DOHH2 (cell line): ENCODE data around the gene DAGLA.
A peak's percentile ranks its signal among the peaks of the same experiment; 100 is the strongest.

Source experiments
- H3F3A ChIP-seq: fragments of 200-600 bp; sonication (generic), shearing (Covaris generic); 2 replicates; pipeline ENCODE4 v1.6.0; 2016; ENCODE audit warnings: antibody characterized with exemption, mild to moderate bottlenecking; ENCODE audit not compliant: control insufficient read depth, insufficient read depth
- H3K27ac ChIP-seq: fragments of 200-600 bp; sonication (generic); 2 replicates; pipeline ENCODE4 v1.5.1; 2014; ENCODE audit warnings: low read depth, mild to moderate bottlenecking, low read length, moderate library complexity
- H3K27me3 ChIP-seq: fragments of 200-600 bp; sonication (generic); 2 replicates; pipeline ENCODE4 v1.6.1; 2014; ENCODE audit warnings: mild to moderate bottlenecking, low read length, mixed read lengths; ENCODE audit not compliant: control insufficient read depth
- H3K36me3 ChIP-seq: fragments of 200-600 bp; sonication (generic); 2 replicates; pipeline ENCODE4 v1.6.1; 2014; ENCODE audit warnings: mild to moderate bottlenecking, low read length, moderate library complexity, mixed read lengths; ENCODE audit not compliant: control insufficient read depth
- H3K4me1 ChIP-seq: fragments of 200-600 bp; sonication (generic); 2 replicates; pipeline ENCODE4 v1.6.1; 2014; ENCODE audit warnings: mild to moderate bottlenecking, low read length, mixed read lengths; ENCODE audit not compliant: control insufficient read depth
- H3K4me2 ChIP-seq: fragments of 200-600 bp; sonication (generic); 2 replicates; pipeline ENCODE4 v1.6.0; 2014; ENCODE audit warnings: mild to moderate bottlenecking, low read length, moderate library complexity
- H3K4me3 ChIP-seq: fragments of 200-600 bp; sonication (generic); 2 replicates; pipeline ENCODE4 v1.5.1; 2014; ENCODE audit warnings: mild to moderate bottlenecking, low read length, mixed read lengths
- H3K79me2 ChIP-seq: fragments of 200-600 bp; sonication (generic); 2 replicates; pipeline ENCODE4 v1.6.1; 2014; ENCODE audit warnings: mild to moderate bottlenecking, low read length, mixed read lengths; ENCODE audit not compliant: control insufficient read depth
- H3K9me2 ChIP-seq: fragments of 200-600 bp; sonication (generic); replicated peaks from 2 replicates; pipeline ENCODE4 v1.6.1; 2014; ENCODE audit warnings: mild to moderate bottlenecking, low read length, mixed read lengths; ENCODE audit not compliant: control insufficient read depth
- H3K9me3 ChIP-seq: fragments of 200-600 bp; sonication (generic); 2 replicates; pipeline ENCODE4 v1.6.1; 2014; ENCODE audit warnings: antibody characterized with exemption, low read length, mixed read lengths; ENCODE audit not compliant: control insufficient read depth, insufficient read depth
- H4K20me1 ChIP-seq: fragments of 200-600 bp; sonication (generic); 2 replicates; pipeline ENCODE4 v1.6.0; 2014; ENCODE audit warnings: low read depth, mild to moderate bottlenecking, antibody characterized with exemption, low read length, moderate library complexity; ENCODE audit not compliant: control insufficient read depth, insufficient read depth
- CTCF ChIP-seq: fragments of 200-600 bp; sonication (generic); IDR thresholded peaks from one replicate; pipeline ENCODE4 v1.5.1; 2014; ENCODE audit warnings: antibody characterized with exemption, mild to moderate bottlenecking, low read depth, low read length; ENCODE audit not compliant: poor library complexity, severe bottlenecking
- EZH2phosphoT487 ChIP-seq: fragments of 200-600 bp; sonication (generic); IDR thresholded peaks from 2 replicates; pipeline ENCODE4 v1.6.1; 2017; ENCODE audit warnings: borderline replicate concordance, mild to moderate bottlenecking, antibody characterized with exemption, low read length, moderate library complexity, mixed read lengths

The DAGLA gene

DNA sequence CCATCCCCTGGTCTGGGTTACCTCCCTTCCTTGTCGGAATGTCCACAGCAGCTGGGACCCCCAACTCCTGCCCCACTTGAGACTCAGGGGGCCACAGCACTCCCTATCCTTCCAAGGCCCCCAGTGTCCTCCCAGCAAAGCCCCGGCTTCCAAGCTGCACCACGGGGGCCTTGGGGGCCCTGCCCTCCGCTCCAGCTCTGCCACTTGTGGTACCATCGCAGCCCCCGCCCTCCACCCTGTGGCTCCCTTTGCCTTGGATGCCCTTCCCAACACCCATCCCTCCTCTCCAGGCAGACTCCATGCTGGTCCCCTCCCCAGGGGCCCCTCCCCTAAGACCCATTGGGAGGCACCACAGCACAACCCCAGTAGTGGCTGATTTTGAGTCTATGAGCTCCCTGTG is 94.9 kb downstream of the DAGLA start:
- Histone ChIP-seq H3K9me2 (no peaks in the 10 kb centered on the region), H3K36me3 (no peaks in the 10 kb centered on the region), H3K4me3 (no peak overlapping the region), H3K27ac (no peak overlapping the region), H4K20me1 (no peaks in the 10 kb centered on the region), H3K27me3 (peaks cover 10% of the 10 kb centered on the region), H3F3A (no peaks in the 10 kb centered on the region), H3K9me3 (no peaks in the 10 kb centered on the region), H3K4me2 (no peak overlapping the region), H3K4me1 (peaks cover 22% of the 10 kb centered on the region), H3K79me2 (no peaks in the 10 kb centered on the region)
- TF ChIP-seq EZH2phosphoT487: no peak
- TF ChIP-seq CTCF: no peak

GRCh38 chr11:61775606-61776554 is 95.7 kb downstream of the DAGLA start:
- H3K9me3 ChIP-seq: no peaks in the 10 kb centered on the region
- no peak for TF ChIP-seq CTCF
- TF ChIP-seq EZH2phosphoT487: no peak
- no peaks in the 10 kb centered on the region for H3K36me3 ChIP-seq
- H3K27me3 ChIP-seq: peaks cover 11% of the 10 kb centered on the region
- no peak overlapping the region for H3K4me2 ChIP-seq
- peaks cover 22% of the 10 kb centered on the region for H3K4me1 ChIP-seq
- H3K79me2 ChIP-seq: no peaks in the 10 kb centered on the region
- H3K4me3 ChIP-seq: no peak overlapping the region
- no peaks in the 10 kb centered on the region for H4K20me1 ChIP-seq
- H3F3A ChIP-seq: no peaks in the 10 kb centered on the region
- no peaks in the 10 kb centered on the region for H3K9me2 ChIP-seq
- no peak overlapping the region for H3K27ac ChIP-seq

- no peaks in the 10 kb centered on the region for H4K20me1 ChIP-seq
- no peaks in the 10 kb centered on the region for H3K9me2 ChIP-seq
- no peak overlapping the region for H3K4me3 ChIP-seq
- H3K79me2 ChIP-seq: no peaks in the 10 kb centered on the region
- H3K36me3 ChIP-seq: no peaks in the 10 kb centered on the region
- H3K4me1 ChIP-seq: peaks cover 22% of the 10 kb centered on the region
- H3F3A ChIP-seq: no peaks in the 10 kb centered on the region
- H3K27ac ChIP-seq: no peak overlapping the region
- no peaks in the 10 kb centered on the region for H3K9me3 ChIP-seq
- H3K4me2 ChIP-seq: peak overlapping the region; percentile 70; the same call in 1 of the 2 replicates
- no peak for TF ChIP-seq EZH2phosphoT487
- TF ChIP-seq CTCF: peak; percentile 91
- peaks cover 11% of the 10 kb centered on the region for H3K27me3 ChIP-seq
Measured at GRCh38 chr11:61776561-61777075, 96.4 kb downstream of the DAGLA start.
